HFF-Myc (cell line): ENCODE results near the gene ADRA2A.

ENCODE experiments used
- DNase-seq: peaks from one replicate; pipeline ENCODE4 v3.0.0-alpha.2; 2011; ENCODE audit warnings: low read depth; ENCODE audit errors: extremely low read depth
- H3K4me3 ChIP-seq: replicated peaks from 2 replicates; pipeline ENCODE4 v1.5.1; 2011; ENCODE audit warnings: low read depth, mild to moderate bottlenecking, control low read depth, low read length
- CTCF ChIP-seq: IDR thresholded peaks from 2 replicates; pipeline ENCODE4 v1.5.1; 2012; ENCODE audit warnings: mild to moderate bottlenecking, low read depth, low read length, control low read depth; ENCODE audit errors: missing control alignments

ADRA2A gene

GRCh38 chr10:111114758-111115500 lies 38.1 kb downstream of the ADRA2A start:
- TF ChIP-seq CTCF: no peak
- no peak overlapping the region for H3K4me3 ChIP-seq
- DNase-seq: no peak

GRCh38 chr10:111116211-111116610 lies 39.4 kb downstream of the ADRA2A start:
- no peak overlapping the region for H3K4me3 ChIP-seq
- TF ChIP-seq CTCF: no peak
- no peak for DNase-seq

- no peak for TF ChIP-seq CTCF
- DNase-seq: no peak
- no peak overlapping the region for H3K4me3 ChIP-seq
Observed at GRCh38 chr10:111116762-111117445, 40.1 kb downstream of the ADRA2A start.

- H3K4me3 ChIP-seq: no peak overlapping the region
- DNase-seq: no peak
- TF ChIP-seq CTCF: no peak
Observed at GRCh38 chr10:111117528-111118277, 40.9 kb downstream of the ADRA2A start.

GRCh38 chr10:111118758-111119157 lies 41.9 kb downstream of the ADRA2A start:
- H3K4me3 ChIP-seq: no peak overlapping the region
- no peak for TF ChIP-seq CTCF
- no peak for DNase-seq

- TF ChIP-seq CTCF: no peak
- no peak overlapping the region for H3K4me3 ChIP-seq
Observed at GRCh38 chr10:111119637-111120036, 42.8 kb downstream of the ADRA2A start.

More at GRCh38 chr10:111119637-111120036, 42.8 kb downstream of the ADRA2A start:
- no peak for DNase-seq
